Retina (tissue), 1 donor: ENCODE results near the gene GTF2F2.
"Not testable (repeated sequence)": the region's sequence is repeated elsewhere in the genome, so short reads cannot be mapped to it uniquely, and the experiment has no call there.

Experiments
- DNase-seq: peaks from one replicate; pipeline ENCODE4 v3.0.0-alpha.2; 2016

GTF2F2 gene

DNA sequence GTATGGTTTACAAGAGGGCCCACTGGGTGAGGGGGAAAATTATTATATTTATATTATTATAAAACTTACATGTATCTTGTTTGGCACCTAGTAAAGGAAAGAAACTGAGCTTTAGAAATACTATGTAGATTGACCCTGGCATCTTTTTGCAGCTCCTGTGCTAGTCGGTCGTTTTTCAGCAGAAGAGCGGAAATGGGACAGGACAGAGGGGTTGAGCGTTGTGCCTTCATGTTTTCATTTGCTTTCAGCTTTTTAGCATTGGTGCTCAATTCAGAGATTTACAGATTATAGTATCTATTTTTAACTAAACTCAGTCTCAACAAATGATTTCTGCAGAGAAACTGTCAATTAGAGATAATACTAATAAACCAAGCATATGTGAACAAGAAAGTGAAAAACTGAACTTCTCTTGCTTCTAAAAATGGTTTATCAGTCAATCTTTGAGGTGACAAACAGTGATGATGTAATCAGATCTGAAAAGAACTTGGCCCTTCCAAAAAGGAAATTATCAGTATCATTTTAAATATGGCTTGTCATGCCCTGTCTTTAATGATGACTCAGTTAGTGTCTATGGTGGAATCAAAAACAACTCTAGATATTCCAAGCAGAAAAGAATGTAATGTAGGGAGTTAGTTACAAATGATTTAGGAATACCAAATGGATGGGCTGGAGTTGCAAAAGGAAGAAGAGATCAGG is 137.5 kb downstream of the GTF2F2 start:
- no peak for DNase-seq

GRCh38 chr13:45258334-45258675 is 138.0 kb downstream of the GTF2F2 start:
- DNase-seq: no peak

DNA sequence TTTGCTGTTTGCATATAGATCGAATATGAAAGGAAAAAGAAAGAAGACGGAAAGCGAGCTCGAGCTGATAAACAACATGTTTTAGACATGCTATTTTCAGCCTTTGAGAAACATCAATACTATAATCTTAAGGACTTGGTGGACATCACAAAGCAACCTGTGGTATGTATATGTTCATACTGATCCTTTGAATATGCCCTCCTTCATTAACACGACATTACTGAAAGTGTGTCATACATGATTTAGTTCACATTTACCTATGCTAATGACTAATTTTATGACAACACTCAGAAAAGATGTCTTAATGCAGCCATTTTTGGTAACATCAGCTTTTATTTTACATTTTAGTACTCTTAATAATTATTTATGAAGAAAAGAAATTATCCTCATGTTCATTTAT is 146.9 kb downstream of the GTF2F2 start:
- DNase-seq: no peak

DNA sequence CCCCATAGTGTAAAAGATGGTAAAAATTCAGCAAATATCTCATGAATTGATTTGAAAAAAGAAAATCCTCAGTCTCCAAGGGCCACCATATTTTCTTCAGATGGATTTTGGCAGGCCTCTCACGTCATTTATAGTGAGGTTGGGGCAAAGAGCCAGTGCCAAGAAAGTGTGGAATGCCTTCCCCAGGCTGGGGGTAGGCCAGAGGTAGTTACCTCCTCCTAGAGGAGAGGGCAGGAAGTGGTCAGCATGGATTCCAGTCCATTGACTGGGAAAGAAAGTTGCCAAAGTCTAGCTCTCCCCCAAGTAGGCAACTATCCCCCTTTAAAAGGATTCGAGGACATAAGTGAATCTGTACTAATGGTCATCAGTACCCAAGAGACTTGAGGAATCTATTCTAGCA is 148.9 kb downstream of the GTF2F2 start:
- no peak for DNase-seq

DNA sequence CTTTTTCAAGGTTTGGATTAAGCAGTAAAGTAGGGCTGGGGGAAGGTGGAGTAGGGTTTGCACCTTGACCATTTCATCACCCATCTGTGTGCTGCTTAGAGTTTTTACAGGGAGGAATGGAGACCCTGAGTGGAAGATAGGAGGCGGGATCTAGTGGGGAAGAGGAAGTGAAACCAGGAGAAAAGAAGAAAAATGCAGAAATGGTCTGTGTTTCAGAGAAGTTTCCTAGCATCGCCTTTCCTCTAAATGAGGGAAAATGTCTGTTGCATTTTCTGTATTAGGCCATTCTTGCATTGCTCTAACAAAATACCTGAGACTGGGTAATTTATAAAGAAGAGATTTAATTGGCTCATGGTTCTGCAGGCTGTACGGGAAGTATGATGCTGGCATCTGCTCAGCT is 156.6 kb downstream of the GTF2F2 start:
- no peak for DNase-seq

DNA sequence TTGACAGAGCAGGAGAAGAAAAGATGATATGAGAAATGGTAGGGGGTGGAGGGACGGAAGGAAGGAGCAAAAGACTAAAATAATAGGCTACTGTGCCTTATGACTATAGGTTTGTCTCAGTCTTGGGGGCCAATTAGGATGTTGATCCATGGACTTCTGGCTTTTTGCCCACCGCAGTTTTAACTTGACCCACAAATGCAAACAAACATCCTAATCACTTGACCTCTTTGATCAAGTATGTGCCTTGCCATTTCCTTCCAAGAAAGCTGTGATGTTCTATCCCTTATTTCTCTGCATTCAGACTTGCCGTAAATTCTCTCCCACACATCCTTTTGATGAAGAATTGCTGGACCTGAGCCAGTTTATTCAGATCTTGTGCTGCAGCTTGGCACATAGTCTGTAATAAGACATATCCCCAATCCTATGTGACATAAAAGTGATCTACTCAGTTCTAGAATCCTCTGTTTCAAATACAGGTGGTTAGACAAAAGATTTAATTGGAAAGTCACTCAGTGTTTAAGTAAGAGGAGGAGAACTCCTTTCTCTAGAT is 157.9 kb downstream of the GTF2F2 start:
- no peak for DNase-seq

DNA sequence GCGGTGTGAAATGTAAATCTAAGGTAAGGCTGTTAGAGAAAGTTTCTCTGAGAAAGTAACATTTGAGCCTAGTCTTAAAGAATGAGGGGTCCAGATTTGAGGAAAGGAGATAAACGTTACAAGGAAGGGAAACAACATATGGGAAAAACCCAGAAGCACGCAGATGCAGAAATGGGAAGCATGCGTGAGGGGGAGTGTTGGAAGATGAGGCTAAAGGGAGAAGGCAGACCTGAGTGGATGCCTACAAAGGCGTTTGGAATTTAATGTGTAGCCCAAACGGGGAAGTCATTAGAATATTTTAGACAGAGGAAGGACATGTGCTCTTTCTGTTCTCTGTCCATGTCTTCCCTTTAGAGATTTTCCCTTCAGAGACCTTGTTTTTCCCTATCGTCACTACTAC is 159.7 kb downstream of the GTF2F2 start:
- no peak for DNase-seq

DNA sequence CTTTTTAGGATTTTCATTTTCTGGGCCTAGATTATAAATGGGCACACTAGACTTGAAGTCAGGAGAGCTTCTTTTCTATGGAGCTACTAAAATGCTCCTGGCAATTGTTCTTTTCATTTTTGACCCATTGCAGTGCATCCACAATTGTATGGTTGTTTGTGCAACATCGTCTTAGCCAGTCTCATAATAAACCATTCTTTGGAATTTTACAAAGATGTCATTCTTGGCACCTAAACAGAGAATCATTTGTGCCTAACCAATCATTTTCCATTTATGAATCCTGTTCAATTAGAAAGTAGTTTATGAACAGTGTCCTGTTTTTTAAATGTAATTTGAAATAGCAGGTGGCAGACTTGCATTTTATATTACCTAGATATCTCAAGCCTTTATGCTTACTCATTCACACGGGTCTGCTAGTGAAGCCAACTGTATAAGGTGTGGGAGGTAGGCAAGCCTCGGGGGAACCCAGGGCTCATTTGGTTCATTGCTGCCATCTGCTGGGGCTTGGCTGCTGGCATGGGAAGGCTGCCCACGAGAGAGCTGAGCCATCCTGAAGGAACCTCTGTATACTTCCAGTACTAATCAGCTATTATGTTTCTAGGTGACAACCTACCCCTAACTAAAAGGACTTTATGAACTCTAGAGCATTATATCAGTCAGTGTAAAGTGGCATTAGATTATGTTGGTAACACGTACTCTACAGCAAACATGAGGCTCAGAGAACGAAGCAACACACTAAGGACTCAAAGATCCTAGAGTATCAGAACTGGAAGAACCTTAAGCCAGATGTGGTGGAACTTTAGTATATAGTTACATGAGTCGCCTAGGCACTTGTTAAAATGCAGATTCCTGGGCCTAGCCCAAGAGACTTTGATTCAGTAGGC is 160.7 kb downstream of the GTF2F2 start:
- DNase-seq: peak; percentile 52

- no peak for DNase-seq
These were observed 162.7 kb downstream of the GTF2F2 start for GRCh38 chr13:45282994-45283393.

DNA sequence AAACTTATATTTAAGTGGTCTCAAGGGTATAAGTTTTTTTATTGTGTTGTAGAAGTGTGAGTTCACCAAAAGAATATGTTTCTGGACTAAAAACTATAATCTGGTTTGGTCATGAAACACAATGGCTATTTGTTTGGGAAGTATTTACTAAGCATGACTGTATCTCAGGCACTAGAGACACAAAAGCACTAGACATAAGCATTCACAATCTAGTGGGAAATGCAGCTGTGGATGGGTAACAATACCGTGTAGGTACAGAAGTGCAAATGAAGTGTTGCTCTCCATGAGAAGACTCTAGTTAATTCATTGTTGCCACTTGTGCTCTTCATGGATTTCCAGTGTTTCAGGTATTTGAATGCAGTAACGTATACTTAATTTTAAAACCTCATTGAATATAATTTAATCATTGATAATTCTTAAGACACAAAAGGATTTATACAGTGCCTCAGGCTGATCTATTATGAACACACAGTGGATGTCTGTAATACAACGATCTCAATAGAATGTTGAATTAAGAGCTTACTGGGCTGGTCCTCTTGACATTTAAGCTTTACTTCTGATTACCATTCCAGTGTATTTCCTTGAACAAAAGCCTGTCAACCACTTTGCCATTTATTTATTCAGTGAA is 169.7 kb downstream of the GTF2F2 start:
- no peak for DNase-seq

DNA sequence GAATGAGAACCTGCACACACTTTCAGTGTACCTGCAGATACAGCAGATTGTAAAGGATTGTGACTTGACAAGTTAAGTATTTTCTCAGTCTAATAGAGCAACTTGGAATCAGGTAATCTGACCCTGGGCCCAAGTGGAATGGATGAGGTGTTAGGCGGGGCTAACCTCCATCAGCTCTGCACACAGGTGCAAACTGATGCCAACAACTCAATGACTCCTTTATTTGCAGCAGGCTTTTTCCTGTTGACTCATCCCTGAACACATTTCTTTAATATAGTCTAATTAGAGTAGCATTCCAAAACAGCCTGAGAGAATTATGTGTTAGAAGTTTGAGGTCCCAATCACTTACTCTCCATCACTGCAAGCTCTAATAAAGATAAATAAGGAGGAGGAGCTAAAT is 171.9 kb downstream of the GTF2F2 start:
- no peak for DNase-seq

GRCh38 chr13:45295536-45295935 is 175.2 kb downstream of the GTF2F2 start:
- no peak for DNase-seq

DNA sequence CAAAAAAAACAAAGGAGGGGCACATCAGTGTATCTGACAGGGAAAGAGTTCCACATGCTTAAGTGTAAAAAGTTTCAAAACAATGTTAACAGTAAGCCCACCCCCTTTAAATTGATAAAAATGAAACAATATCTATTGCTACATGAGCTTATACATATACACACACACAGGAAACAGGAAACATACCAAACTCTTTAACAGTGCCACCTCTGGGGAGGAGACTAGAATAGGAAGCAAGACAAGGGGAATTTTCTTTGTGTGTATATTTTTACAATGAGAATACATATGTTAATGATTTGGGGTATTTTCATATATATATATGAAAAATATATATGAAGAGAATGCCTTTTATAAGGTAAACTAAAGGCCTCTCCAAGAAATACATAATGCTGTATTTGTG is 175.9 kb downstream of the GTF2F2 start:
- DNase-seq: no peak

GRCh38 chr13:45297456-45298205 is 177.3 kb downstream of the GTF2F2 start:
- DNase-seq: no peak

DNA sequence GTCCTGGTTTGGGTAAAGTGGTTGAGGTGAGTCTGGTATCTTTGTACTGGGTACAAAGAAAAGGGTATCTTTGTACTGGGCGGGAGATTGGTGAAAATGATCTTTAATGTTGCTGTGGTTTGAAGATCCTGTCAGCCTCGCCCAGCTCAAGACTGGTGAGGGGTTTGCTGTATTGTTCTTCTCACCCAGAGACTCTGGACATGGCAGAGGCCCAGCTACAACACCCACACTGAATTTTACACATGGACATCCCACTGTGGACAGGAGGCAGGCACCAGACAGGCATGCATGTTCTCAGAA is 177.8 kb downstream of the GTF2F2 start:
- no peak for DNase-seq

GRCh38 chr13:45298550-45298949 is 178.2 kb downstream of the GTF2F2 start:
- DNase-seq: not testable (repeated sequence)

DNA sequence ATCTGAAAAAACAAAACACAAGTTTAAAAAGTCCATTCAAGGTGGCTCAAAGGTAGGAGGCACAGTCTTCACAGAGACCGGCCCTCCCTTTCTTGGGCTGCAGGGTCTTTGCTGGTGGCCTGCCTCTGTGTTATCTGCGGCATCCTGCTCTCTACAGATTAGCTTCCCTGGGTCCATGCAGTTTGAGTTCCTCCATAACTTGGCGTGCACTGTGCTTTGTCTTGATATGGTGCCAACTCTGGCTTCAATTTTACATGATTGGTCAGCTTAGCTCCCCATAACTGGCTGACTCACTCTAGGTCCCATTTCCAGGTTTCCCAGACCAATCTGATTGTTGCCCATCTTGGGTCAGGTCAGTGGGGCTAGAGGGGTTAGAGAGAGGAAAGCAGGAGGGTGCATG is 178.9 kb downstream of the GTF2F2 start:
- DNase-seq: no peak

DNA sequence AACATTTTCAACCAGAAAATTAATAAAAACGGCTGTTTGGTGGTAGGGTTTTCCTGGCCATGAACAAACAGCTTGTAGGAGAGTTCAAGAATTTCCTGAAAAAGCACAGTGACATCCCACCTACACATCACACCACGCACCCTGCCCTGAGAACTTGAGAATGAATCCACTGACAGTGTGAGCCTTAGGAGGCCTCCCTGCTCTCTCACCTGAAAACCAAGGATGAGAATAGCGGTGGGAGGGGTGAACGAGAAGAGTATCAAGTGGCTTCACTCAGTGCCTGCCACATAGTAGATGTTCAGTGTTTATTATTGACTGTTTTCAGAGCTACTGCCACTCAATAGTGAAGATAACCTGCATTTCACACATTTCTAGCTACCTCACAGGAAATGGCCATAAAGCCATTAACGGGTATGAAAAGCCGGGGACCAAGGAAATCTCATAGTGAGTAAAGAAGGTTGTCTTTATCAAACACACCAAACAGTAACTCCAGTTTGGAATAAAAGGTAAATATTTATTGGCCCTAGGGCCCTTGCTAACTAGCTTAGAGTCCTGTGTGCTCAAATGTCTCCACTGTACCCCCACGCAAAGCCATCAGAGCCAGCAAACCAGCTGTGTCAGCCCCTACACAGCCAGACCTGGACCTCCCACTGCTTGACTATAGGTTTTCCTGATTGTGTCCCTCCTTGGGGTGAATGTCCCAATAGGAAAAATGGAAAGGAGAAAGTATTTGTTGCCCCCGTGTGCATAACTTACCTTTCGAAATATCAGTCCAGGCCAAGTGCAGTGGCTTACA is 180.1 kb downstream of the GTF2F2 start:
- DNase-seq: no peak

DNA sequence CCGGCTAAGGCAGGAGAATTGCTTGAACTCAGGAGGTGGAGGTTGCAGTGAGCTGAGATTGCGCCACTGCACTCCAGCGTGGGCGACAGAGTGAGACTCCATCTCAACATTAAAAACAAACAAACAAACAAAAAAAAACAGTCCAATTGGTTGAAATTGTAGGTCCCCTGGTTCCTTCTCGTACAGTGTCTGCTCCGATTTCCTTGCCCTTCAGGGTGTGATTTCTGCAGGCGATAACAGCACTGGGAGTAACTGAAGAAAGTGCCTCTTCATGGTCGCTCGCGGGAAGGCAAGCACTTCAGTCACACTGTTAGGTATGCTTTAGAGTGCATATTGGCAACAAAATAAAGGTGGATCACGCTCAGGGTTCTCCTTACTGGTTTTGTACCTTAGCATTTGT is 181.0 kb downstream of the GTF2F2 start:
- DNase-seq: no peak

DNA sequence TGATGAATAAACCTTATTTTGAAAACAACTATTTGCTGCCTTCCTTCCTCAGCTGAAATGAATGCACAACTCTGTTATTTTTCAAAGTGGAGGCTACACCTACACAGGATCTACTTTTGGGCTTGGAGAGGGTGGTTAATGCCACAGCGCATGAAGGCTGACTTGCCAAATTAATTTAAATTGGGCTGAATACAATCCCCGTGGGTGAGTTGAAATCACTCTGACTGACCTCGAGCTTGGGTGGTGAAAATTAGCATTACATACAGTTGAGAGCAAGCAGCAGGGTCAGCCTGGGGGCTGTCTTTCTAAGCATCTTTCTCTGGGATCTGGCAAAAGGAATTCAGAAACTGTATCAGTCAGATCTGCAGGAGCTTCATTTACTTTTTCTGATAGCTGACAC is 182.2 kb downstream of the GTF2F2 start:
- DNase-seq: no peak

GRCh38 chr13:45303026-45303425 is 182.7 kb downstream of the GTF2F2 start:
- DNase-seq: no peak

- no peak for DNase-seq
These were observed 183.6 kb downstream of the GTF2F2 start for GRCh38 chr13:45303866-45304265.
